Measurements from ENCODE around the gene PFKFB2.

The PFKFB2 gene

GRCh38 chr1:207069858-207070506 lies 16.9 kb downstream of the PFKFB2 start:
- no peak for DNase-seq

- no peak for DNase-seq
These were observed 17.7 kb downstream of the PFKFB2 start for GRCh38 chr1:207070811-207071210.

GRCh38 chr1:207071426-207071825 lies 18.4 kb downstream of the PFKFB2 start:
- DNase-seq: no peak

- no peak for DNase-seq
These were observed 19.2 kb downstream of the PFKFB2 start for GRCh38 chr1:207072233-207072632.

- DNase-seq: no peak
These were observed 21.1 kb downstream of the PFKFB2 start for GRCh38 chr1:207073906-207074820.

GRCh38 chr1:207076181-207076955 lies 23.3 kb downstream of the PFKFB2 start:
- no peak for DNase-seq

GRCh38 chr1:207077012-207077411 lies 23.9 kb downstream of the PFKFB2 start:
- DNase-seq: no peak

- DNase-seq: peak; percentile 6
These were observed 24.6 kb downstream of the PFKFB2 start for GRCh38 chr1:207077470-207078377.

- no peak for DNase-seq
These were observed 25.6 kb downstream of the PFKFB2 start for GRCh38 chr1:207078578-207079132.

- DNase-seq: no peak
These were observed 26.7 kb downstream of the PFKFB2 start for GRCh38 chr1:207079706-207080241.

- no peak for DNase-seq
These were observed 28.0 kb downstream of the PFKFB2 start for GRCh38 chr1:207081088-207081487.

GRCh38 chr1:207081806-207082205 lies 28.7 kb downstream of the PFKFB2 start:
- no peak for DNase-seq

- DNase-seq: no peak
These were observed 31.2 kb downstream of the PFKFB2 start for GRCh38 chr1:207084232-207084631.

GRCh38 chr1:207084701-207085180 lies 31.7 kb downstream of the PFKFB2 start:
- peak; percentile 1 for DNase-seq

- DNase-seq: no peak
These were observed 32.8 kb downstream of the PFKFB2 start for GRCh38 chr1:207085887-207086286.

GRCh38 chr1:207088161-207088560 lies 35.1 kb downstream of the PFKFB2 start:
- no peak for DNase-seq

GRCh38 chr1:207088701-207089626 lies 35.9 kb downstream of the PFKFB2 start, which contains the start of gene C4BPB:
Gene C4BPB (plus strand): TSS chr1:207088860. CDS start chr1:207089532, 672 bp downstream.
- no peak for DNase-seq

GRCh38 chr1:207089627-207090355 lies 36.7 kb downstream of the PFKFB2 start:
- no peak for DNase-seq

GRCh38 chr1:207091200-207091908 lies 38.3 kb downstream of the PFKFB2 start:
- no peak for DNase-seq
